Regular cardiac myocyte (primary cell): Measurements from ENCODE around the gene OBSCN. TPM values are rescaled to one million over a fixed set of nuclear protein-coding genes. Genes with fewer than 3 reads are reported as not detected.

Source experiments
- total RNA-seq: library from RNA; depleted of rRNA; stranded (reverse); fragments of >200 nt; gene quantifications from 2 replicates; pipeline ENCODE4 v1.2.3, GENCODE V29; 2014

The OBSCN gene
- 2.9 and 10.1 TPM in 2 replicates for total RNA-seq

GRCh38 chr1:228207851-228208821 is at the start of gene OBSCN:
TSS of gene OBSCN (plus strand) at chr1:228208044. CDS start at chr1:228211784, 3,740 bp downstream.

GRCh38 chr1:228165372-228166169 is 42.3 kb upstream of the OBSCN start, which contains the start of gene IBA57:
TSS of gene IBA57 (plus strand) at chr1:228165804. CDS start at chr1:228165817, 13 bp downstream.

GRCh38 chr1:228416217-228416933 is 208.5 kb downstream of the OBSCN start, which contains the start of gene TRIM17:
TSS of gene TRIM17 (minus strand) at chr1:228416861. CDS start at chr1:228415072, 1,789 bp downstream.

Other genes with a start within 250 kb of the OBSCN start
- gene WNT3A, start 201.0 kb upstream of the OBSCN start, total RNA-seq: not detected in 2 replicates
- gene ARF1, start 125.3 kb upstream of the OBSCN start, total RNA-seq: 225 and 647 TPM in 2 replicates
- gene C1orf35, start 104.7 kb upstream of the OBSCN start, total RNA-seq: 7.0 and 13.4 TPM in 2 replicates
- 69.1 and 72.9 TPM in 2 replicates for gene MRPL55, start 98.7 kb upstream of the OBSCN start, total RNA-seq
- 488 and 596 TPM in 2 replicates for gene GUK1, start 67.8 kb upstream of the OBSCN start, total RNA-seq
- gene GJC2, start 58.1 kb upstream of the OBSCN start, total RNA-seq: 2.7 and 3.1 TPM in 2 replicates
- 2.3 and 4.0 TPM in 2 replicates for gene IBA57, start 42.2 kb upstream of the OBSCN start, total RNA-seq
- 11.0 and 22.6 TPM in 2 replicates for gene TRIM11, start 198.8 kb downstream of the OBSCN start, total RNA-seq
- gene TRIM17, start 208.8 kb downstream of the OBSCN start, total RNA-seq: under 0.01 TPM in 1 of 2 replicates, not detected in the other